GM12865 (cell line): ENCODE measurements around the gene C20orf141.

Source experiments
- DNase-seq: peaks from one replicate; pipeline ENCODE4 v3.0.0; 2010; ENCODE audit warnings: low read depth
- H3K4me3 ChIP-seq: 2 replicates; pipeline ENCODE4 v1.5.1; 2011; ENCODE audit warnings: mild to moderate bottlenecking, low read depth, low read length, control low read depth
- TF ChIP-seq, protein P1 (sequence below): IDR thresholded peaks from 2 replicates; pipeline ENCODE4 v1.5.1; 2011; ENCODE audit warnings: low read length, control low read depth, low read depth, inconsistent platforms; ENCODE audit not compliant: insufficient read depth; ENCODE audit errors: missing control alignments

Gene C20orf141

DNA sequence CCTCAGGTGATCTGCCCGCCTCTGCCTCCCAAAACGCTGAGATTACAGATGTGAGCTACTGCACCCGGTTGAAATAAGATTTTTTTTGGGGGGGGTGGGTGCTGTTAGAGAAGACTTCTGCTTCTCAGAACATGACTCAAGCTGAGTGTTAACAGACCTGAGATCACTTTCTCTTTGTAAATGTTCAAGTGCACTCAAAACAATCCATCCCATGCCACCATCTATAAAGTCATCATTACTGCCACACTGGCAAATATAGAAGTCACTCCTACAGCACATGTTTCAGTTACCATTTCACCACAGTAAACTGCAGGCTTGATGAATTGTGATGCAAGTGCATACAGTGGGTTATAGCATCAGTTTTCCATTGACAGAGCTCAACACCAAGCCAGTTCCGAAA lies 34.7 kb downstream of the C20orf141 start:
- TF ChIP-seq, protein P1, sequence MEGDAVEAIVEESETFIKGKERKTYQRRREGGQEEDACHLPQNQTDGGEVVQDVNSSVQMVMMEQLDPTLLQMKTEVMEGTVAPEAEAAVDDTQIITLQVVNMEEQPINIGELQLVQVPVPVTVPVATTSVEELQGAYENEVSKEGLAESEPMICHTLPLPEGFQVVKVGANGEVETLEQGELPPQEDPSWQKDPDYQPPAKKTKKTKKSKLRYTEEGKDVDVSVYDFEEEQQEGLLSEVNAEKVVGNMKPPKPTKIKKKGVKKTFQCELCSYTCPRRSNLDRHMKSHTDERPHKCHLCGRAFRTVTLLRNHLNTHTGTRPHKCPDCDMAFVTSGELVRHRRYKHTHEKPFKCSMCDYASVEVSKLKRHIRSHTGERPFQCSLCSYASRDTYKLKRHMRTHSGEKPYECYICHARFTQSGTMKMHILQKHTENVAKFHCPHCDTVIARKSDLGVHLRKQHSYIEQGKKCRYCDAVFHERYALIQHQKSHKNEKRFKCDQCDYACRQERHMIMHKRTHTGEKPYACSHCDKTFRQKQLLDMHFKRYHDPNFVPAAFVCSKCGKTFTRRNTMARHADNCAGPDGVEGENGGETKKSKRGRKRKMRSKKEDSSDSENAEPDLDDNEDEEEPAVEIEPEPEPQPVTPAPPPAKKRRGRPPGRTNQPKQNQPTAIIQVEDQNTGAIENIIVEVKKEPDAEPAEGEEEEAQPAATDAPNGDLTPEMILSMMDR = no peak
- DNase-seq = no peak

DNA sequence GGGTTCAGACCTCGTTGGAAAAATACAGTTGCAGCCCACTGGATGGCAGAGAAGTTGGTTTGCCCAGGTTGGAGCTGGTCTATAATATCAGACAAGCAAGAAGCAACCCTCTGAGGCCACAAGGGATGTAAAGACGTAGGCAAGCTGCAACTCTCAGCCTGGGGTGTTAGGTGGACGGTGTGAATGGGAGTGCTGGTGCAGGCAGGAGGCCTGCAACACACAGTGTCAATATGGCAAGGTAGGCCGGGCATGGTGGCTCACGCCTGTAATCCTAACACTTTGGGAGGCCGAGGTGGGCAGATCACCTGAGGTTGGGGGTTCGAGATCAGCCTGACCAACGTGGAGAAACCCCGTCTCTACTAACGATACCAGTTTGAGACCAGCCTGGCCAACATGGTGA lies 36.3 kb downstream of the C20orf141 start:
- TF ChIP-seq, protein P1 = no peak
- no peak overlapping the region for H3K4me3 ChIP-seq
- DNase-seq = no peak

More for the DNA sequence above, 34.7 kb downstream of the C20orf141 start:
- H3K4me3 ChIP-seq = no peak overlapping the region

DNA sequence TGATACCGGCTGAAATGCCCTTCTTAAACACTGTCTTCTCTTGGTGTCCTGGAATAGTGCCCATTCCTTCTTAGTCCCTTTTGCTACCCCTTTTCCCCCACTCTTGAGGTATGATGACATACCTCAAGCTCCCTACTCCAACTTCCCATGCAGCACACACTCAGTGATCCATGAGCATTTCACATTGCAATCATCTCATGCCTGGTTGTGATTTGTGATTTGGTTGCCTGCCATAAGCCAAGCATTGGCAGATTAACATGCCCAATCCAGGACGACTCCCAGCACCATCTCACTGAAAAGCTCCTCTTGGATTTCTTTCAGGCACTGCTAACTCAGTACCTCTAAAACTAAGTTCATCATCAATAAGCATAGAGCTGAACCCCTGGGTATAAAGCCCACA lies 43.8 kb downstream of the C20orf141 start:
- TF ChIP-seq, protein P1 = no peak
- DNase-seq = no peak
- no peak overlapping the region for H3K4me3 ChIP-seq

DNA sequence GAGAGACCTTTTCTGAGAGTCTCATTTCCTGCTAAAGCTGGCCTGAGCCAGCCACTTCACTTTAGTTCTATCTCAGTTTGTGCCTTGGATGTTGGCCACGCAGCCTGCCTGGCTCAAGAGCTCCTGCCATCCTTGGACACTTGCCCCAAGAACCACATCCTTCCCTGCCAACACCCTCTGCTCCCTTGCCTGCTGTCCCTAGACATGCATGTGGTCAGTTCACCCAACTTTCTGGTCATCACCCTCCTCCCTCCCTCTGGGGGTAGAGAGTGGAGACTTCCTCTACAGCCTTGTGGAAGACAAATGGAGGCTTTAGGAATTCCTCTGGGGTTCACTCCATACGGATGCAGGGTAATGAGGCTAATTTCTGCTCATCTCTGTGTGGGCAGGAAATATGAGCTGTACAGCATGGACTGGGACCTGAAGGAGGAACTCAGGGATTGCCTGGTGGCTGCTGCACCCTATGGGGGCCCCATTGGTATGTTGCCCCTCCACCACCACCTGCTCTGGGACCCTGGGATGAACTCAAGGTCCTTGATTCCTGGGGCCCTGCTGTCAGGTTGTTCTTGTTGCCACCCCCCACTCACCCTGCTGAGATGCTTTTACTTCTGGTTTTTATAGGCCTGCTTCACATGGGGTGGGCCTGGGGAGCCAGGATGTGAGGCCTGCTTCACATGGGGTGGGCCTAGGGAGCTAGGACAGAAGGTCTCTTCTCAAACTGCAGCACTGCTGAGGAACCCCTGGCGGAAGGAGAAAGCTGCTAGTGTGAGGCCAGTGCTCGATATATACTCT lies 44.7 kb downstream of the C20orf141 start:
- no peak overlapping the region for H3K4me3 ChIP-seq
- TF ChIP-seq, protein P1 = no peak

DNA sequence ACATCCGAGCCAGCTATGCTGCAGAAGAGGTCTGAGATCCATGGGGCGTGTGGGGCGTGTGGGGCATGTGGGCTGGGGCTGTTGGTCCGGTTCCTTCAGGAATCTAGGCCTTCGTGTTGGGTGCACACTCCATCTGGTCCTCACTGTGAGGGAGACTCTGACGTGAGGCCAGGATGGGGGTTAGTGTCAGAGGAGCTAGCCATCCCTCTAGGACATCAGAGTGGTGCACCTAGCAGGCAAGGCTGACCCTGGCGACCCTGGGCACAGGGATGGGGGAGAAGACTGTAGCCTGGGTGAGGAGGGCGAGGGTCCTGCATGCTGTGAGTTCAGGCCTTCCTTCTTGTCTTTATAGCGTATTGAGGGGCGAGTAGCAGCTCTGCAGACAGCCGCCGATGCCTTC lies 49.8 kb downstream of the C20orf141 start:
- H3K4me3 ChIP-seq = no peak overlapping the region
- no peak for DNase-seq
- TF ChIP-seq, protein P1 = no peak

More for the DNA sequence above, 44.7 kb downstream of the C20orf141 start:
- DNase-seq = no peak

DNA sequence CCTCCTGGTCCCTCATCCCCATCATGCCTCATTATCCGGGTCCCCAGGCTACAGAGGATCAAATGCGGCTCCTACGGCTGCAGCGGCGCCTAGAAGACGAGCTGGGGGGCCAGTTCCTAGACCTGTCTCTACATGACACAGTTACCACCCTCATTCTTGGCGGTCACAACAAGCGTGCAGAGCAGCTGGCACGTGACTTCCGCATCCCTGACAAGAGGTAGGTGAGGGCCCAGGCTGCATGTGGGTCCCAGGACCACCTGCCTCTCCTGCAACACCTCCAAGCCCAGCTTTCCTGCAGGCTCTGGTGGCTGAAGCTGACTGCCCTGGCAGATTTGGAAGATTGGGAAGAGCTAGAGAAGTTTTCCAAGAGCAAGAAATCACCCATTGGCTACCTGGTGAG lies 50.3 kb downstream of the C20orf141 start:
- H3K4me3 ChIP-seq = no peak overlapping the region
- TF ChIP-seq, protein P1 = no peak
- no peak for DNase-seq
